Adrenal gland (tissue), 5 donors: ENCODE data around the gene DPEP2NB.

Experiments used
- POLR2A ChIP-seq, 2 donors: fragments of 450-650 bp; IDR thresholded peaks; one replicate each; pipeline ENCODE4 v1.6.1; 2017; ENCODE audit warnings: antibody characterized with exemption in 2 of 2, mild to moderate bottlenecking in 2 of 2, moderate library complexity in 1 of 2
- TF ChIP-seq, protein P1 (sequence below), 6 experiments: fragments of 450-650 bp in 4 of 6; fragments of 200-600 bp in 2 of 6; sonication (generic) in 1 of 6; IDR thresholded peaks; 1 replicate in 5 of 6; 2 replicates in 1 of 6; pipeline versions ENCODE4 v1.5.1 to v1.8.0; 2016 to 2021; ENCODE audit warnings: antibody characterized with exemption in 6 of 6, mild to moderate bottlenecking in 2 of 6, moderate library complexity in 1 of 6
- donor health status: DM: no; HTN: no; CAD: no.

DNA sequence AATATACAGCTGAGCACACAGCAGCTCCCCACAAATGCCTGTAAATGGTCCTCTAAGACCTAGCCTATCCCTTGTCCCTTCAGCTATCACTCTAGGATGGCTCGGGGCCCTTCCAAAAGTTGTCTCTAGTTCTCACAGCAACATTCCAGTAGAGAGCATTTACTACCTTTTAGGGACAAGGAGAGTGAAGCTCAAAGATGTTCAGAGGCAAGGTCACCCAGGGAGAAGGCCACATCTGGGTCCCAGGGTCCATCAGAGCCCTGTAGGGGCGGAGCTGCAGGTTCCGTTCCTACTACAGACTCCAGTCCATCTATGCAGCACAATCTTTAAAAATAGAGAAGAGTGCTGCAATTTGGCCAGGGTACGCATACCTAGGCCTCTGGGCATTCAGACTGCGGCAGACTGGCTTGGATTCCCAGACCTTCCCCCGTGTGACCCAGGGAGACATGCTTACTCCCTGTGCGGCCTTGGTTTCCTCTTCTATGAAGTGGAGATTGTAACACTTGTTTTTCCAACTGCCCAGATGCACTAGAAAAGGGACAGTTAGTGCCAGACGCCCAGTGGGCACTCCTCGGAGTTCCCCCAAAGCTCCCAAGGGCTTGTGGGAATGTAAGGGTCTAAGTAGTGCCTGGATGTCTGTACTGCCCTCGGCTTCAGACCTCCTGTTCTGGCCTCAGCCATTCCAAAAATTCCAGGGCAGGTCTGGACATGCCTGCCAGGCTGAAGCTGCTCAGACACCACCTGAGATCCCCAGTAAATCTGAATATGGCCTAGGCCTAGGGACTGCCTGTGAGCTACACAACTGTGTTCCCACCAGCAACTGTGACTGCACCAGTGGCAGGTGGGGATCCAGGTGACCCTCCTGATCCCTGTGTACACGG lies 49.8 kb downstream of the DPEP2NB start:
- TF ChIP-seq, protein P1, sequence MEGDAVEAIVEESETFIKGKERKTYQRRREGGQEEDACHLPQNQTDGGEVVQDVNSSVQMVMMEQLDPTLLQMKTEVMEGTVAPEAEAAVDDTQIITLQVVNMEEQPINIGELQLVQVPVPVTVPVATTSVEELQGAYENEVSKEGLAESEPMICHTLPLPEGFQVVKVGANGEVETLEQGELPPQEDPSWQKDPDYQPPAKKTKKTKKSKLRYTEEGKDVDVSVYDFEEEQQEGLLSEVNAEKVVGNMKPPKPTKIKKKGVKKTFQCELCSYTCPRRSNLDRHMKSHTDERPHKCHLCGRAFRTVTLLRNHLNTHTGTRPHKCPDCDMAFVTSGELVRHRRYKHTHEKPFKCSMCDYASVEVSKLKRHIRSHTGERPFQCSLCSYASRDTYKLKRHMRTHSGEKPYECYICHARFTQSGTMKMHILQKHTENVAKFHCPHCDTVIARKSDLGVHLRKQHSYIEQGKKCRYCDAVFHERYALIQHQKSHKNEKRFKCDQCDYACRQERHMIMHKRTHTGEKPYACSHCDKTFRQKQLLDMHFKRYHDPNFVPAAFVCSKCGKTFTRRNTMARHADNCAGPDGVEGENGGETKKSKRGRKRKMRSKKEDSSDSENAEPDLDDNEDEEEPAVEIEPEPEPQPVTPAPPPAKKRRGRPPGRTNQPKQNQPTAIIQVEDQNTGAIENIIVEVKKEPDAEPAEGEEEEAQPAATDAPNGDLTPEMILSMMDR (IDR thresholded peaks at IDR 0.05) = no peak
- TF ChIP-seq POLR2A (IDR thresholded peaks at IDR 0.05) = no peak
